Measurements from ENCODE around the gene TBC1D16.

The TBC1D16 gene, protein sequence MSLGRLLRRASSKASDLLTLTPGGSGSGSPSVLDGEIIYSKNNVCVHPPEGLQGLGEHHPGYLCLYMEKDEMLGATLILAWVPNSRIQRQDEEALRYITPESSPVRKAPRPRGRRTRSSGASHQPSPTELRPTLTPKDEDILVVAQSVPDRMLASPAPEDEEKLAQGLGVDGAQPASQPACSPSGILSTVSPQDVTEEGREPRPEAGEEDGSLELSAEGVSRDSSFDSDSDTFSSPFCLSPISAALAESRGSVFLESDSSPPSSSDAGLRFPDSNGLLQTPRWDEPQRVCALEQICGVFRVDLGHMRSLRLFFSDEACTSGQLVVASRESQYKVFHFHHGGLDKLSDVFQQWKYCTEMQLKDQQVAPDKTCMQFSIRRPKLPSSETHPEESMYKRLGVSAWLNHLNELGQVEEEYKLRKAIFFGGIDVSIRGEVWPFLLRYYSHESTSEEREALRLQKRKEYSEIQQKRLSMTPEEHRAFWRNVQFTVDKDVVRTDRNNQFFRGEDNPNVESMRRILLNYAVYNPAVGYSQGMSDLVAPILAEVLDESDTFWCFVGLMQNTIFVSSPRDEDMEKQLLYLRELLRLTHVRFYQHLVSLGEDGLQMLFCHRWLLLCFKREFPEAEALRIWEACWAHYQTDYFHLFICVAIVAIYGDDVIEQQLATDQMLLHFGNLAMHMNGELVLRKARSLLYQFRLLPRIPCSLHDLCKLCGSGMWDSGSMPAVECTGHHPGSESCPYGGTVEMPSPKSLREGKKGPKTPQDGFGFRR

DNA sequence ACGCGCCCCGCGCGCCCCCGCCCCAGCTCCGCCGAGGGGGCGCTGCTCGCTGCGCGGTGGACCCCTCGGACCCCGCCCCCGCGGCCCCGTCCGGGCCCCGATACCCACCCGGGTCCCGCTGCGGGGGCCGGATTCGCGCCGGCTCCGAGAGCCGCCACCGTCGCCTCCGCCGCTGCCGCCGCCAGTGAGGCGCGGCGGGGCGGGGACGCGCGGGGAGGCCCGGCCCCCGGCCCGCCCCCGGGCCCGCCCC lies at the start of gene TBC1D16:
Gene TBC1D16 (minus strand): TSS at position 186 of the 250 bp plus-strand sequence. CDS start 22,325 bp downstream, outside the sequence.
- DNase-seq: no peak

DNA sequence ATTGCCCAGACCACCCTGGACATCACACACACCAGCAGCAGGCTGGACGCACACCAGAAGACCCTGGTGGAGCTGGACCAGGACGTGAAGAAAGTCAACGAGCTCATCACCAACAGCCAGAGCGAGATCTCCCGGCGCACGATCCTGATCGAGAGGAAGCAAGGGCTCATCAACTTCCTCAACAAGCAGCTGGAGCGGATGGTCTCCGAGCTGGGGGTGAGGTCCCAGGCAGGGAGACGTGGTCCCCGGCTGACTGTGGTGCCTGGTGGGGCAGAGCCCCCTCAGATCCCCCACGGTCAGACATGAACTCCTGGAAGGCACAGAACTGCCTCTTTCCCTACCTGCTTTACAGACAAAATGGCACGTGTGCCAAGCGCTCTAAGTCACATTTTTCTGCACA lies 49.1 kb upstream of the TBC1D16 start:
- no peak for DNase-seq

DNA sequence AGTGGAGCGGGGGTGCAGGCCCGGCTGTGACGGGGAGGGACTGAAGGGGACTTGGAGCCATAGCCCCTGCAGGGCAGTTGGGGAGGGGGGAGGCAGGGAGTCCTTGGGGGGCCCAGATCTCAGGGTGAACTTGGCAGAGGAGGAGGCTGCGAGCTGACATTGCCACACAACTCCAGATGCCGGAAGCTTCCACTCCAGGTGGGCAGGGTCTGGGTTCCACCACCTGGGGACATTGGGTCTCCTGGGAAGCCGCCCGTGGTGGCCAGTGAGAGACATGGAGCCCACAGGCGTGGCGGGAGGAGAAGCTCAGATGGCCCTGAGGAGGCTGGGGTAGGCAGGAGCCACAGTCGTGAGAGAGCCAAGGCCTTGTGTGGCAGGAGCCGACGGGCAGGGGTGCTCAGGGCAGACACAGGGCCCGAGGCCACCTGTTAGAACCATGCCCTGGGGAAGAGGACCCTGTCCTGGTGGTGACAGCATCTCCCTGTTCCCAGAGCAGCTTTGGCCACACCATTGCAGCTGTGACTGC lies 47.5 kb upstream of the TBC1D16 start:
- no peak for DNase-seq

DNA sequence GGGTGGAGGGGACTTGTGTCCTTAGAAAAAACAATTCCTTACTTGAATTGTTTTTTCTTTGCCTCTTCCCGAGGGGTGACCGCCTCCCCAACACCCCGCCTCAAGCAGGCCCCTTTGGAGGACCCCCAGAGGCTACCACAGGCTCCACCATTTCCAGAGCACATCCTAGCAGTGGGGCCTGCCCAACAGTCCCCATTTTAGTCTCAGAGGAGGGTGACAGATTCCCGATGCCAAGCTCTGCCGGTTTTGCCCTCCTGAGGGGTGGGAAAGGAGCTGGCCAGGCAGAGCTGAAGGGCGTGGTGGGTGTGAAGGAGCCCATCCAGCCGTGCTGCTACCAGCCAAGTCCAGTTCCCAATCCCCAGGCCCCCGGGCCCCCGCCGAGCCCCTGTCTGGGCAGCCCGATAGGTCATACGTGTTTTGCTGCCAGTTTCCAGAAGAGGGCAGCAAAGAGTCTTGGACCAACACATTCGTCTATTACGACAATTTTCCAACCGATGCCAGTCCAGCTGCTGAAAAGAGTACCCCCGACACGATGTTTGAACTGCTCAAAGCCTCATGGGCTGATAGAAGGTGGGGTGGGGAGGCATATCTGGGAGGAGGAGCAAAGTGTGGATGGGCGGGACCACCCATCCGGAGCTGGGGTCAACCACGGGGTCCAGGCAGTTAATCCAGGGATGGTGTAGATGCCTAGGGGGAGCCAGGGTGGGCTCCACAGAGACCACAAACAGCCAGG lies 46.9 kb upstream of the TBC1D16 start:
- DNase-seq: peak; percentile 84 to 85

DNA sequence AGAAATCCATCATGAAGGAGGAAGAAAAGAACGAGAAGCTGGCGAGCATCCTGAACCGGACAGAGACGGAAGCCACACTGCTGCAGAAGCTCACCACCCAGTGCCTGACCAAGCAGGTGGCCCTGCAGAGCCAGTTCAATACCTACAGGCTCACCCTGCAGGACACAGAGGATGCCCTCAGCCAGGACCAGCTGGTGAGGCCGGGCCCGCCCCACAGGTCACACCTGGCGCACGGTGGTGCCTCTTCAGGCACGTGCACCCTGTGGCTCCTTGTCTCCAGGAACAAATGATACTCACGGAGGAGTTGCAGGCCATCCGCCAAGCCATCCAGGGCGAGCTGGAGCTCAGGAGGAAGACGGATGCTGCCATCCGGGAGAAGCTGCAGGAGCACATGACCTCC lies 45.9 kb upstream of the TBC1D16 start:
- DNase-seq: no peak

DNA sequence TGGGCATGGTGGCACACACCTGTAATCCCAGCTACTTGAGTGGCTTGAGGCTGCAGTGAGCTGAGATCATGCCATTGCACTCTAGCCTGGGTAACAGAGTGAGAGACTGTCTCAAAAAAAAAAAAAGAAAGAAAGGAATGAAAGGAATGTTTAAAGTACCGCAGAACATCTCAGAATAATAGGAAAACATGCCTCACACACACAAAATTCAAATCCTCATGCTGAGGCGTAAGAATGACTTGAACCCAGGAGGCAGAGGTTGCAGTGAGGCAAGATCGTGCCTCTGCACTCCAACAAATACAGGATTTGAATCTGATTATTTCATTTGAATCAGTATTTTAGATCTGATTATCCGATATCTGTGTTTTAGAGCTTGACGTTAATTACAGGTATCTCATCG lies 44.4 kb upstream of the TBC1D16 start:
- no peak for DNase-seq

DNA sequence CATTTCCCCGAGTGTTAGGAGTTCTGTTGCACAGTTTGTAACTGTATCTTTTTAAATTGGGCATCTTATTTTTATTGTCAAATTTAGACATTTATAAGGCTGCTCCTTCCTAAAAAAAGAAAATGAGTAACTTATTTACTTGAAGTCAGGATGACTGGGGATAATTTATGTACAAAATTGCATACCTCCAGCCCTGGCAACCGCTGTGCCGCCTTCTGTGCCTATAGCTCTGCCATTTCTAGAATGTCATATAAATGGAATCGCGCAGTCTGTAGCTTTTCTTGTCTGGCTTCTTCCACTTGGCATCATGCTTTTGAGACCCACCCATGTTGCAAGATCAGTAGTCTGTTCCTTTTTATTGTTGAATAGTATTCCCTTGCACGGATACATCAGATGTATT lies 36.7 kb upstream of the TBC1D16 start:
- no peak for DNase-seq

DNA sequence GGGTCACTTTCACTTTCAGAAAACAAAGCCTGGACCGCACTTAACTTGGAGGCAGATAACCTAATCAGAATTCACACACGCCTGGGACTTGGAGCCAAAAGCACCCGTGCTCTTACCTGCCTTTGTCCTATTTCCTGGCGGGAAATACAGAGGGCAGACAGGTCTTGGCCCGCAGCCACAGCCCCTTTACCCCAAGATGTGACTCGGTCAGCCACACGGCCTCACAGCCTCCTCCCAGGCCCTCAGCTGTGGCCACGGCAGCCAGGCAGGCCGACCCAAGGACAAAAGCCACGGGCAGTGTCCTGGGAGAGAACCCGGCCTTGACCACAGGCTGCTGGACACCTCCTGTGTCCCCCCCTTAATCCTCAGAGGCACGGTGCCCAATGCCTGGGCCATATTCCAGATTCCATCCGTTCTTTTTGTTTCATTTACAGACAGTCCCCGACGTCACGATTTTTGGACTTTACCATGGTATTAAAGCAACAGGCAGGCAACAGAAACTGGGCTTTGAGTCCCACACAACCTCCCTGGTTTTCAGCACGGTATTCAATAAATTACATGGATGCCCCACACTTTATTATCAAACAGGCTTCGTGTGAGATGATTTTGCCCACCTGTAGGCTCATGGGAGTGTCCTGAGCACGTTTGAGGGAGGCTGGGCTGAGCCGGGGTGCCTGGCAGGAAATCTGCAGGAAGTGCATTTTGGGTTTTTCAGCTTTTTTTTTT lies 35.6 kb upstream of the TBC1D16 start:
- peak in 1 of 2 experiments; percentile 26 for DNase-seq

DNA sequence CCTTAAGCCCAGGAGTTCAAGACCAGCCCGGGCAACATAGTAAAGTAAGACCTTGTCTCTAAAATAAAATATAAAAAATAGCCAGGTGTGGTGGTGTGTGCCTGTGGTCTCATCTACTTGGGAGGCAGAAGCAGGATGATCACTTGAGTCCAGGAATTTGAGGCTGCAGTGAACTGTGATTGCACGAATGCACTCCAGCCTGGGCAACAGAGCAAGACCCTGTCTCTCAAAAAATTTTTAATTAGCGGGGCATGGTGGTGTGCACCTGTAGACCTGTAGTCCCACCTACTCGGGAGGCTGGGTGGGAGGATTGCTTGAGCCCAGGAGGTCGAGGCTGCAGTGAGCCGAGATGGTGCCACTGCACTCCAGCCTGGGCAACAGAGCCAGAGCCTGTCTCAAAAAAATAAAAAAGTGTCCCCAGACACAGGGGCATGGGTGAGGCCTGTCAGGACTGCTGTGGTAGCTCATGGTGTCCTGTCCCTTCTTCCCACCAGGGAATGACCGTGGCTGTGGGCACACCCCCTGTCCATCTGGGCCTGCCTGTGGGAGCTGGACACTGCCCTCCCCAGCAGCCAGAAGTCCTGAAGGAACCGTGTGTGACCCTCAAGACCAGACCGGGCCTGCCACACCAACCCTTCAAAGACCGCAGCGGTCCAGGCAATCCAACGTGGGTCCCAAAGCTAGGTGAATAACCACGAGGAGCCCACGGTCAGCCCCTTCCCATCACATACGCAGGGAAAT lies 34.9 kb upstream of the TBC1D16 start:
- DNase-seq: no peak

DNA sequence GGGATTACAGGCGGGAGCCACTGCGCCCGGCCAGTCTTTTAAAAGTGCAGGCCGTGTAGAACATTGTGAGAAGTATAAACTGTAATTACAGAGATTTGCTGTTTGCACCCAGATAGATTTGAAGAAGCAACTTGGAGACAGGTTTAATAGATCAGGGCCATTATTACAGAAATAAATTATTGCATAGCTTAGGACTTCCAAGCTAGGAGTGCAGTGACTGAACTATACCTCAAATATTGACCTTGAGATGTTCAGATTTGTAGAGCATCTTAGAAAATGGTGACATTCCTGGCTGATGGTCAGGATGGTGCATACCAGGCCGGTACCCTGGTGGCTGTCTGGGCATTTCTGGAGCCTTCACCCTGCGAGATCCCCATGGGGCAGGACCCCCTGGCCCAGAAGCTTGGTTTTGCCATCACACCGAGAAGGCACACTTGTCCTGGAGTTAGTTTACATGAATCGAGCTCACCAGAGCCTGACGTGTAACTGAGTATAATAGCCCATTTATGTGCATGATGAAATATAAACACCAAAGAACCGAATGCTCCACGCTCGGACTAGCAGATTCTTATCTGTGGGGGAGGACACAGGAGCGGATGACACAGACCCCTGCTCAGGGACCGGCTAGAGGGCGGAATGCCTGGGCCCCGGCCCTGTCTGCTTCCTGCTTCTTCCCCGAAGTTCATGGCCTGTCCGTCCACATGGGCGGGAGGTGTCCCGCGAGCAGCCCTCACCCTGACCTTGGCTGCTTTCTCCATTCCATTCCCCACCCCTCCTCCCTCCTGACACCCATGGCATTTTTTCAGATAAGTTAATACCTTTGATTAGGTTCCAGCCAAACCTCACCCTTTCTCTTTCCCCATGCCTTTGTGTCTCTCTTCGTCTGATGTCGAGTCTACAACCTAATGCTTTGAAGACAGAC lies 32.9 kb upstream of the TBC1D16 start:
- DNase-seq: no peak

DNA sequence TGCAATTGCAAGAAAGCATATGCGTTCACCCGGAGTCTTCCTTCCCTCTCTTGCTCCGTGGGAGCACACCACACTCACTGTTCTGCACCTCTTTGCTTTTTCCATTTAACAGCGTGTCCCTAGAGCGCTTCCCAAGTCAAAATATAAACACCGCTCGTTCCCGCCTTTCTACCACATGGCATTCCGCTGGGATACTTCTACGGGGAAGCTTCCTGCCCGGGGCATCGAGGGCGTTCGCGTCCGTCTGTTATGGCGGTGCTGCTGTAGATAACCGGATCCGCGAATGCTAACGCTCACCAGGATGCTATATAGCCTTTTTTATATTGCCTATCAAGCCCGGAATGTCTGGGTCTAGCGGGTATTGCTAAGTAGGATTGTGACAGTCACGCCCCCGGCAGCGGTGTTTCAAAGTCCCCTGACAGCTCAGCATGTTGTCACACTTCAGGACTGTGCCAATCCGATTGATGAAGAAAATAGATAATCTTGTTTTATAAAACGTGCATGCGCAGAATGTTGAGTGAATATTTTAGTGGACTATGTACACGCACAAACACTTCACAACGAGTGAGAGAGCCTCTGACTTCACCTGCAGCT lies 31.8 kb upstream of the TBC1D16 start:
- no peak for DNase-seq

DNA sequence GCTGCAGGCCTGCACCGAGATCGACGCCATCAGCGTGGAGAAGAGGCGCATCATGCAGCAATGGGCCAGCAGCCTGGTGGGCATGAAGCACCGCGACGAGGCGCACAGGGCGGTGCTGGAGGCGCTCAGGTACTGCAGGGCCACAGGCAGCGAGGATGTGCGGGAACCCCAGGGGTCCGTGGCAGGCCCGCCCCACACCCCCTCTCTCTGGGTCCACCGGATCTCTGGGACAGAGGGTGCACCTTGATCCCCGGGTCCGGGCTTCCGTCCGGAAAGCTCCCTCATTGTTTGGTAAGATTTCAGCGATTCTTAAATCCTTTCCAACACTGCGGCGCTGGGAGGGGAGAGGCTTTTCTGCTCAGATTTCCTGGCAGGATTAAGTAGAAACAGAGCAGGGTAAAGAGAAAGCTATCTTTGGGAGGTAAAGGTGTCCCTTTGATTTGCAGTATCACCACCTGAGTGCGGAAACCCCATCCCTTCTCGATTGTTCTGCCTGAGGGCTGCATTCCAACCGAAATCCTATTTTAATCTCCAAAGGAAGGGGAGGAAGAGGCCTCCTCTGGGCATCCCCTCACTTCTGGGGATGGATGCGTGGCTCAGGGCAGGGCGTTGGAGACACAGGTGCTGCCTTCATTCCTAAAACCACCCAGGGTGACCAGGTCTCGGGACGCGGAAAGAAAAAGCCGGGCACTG lies 30.0 kb upstream of the TBC1D16 start:
- DNase-seq: no peak

DNA sequence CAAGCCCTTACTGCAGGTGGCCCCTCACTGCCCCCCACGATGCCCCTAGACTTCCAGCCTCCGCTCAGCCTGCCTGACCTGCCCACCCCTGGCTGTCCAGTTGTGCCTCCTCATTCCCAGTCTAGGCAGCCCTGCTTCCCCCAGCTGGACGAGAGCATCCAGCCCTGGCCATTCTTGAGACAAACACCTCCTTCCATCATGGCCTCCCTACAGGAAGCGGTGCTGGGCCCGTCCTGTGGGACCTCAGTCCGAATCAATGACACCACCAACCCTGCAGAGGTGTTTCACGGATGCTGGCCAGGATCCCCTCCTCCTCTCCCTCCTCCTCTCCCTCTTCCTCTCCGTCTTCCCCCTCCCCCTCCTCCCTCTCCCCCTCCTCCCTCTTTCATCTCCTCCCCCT lies 29.0 kb upstream of the TBC1D16 start:
- DNase-seq: no peak

DNA sequence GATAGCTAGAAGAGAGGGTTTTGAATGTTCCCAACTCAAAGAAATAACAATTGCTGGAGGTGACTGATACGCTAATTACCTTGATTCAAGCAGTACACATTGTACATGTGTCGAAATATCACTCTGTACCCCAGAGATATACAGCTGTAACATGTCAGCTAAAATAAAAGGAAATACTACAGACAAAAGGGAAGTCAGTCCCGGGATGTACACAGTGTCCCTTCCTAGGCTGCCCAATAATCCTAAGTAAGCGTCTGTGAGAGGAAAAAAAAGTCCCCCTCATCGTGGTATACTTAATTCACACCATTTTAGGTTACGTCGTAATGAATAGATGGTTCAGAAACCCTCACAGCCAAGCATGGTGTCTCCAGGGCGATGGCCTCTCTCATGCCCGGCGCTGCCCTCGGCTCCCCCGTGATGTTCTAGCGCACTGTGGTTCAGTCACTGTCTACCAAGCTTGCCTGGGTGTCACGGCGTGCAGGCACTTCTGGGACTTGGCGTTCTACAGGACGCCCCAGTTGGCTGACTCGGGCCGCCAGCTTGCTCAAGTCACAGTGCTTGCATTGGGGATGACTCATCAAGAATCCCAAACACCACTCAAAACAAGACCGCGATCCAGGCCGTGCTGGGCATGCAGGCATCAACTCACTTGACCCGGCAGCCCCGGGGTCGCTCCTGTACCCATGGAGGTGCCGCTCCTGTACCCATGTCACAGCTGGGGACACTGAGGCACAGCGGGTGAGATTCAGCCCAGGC lies 28.3 kb upstream of the TBC1D16 start:
- DNase-seq: no peak

DNA sequence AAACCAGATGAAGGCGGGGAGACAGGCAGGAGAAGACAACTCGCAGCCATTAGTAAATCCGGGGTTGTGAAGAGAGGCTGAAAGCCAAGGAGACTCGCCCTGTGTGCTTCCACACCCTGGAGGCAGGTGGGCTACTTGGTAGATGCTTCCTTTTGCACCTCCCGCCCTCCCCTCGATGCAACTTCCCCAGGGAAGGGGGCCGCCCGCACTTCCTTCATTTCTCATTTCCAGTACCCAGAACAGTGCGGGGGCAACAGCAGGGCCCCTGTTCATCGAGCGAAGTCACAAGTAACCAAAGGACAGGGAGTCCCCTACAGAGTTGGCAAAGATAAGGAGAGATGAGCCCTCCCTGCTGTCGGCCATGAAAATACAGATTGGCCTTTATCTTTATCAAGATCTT lies 25.7 kb upstream of the TBC1D16 start:
- no peak for DNase-seq

DNA sequence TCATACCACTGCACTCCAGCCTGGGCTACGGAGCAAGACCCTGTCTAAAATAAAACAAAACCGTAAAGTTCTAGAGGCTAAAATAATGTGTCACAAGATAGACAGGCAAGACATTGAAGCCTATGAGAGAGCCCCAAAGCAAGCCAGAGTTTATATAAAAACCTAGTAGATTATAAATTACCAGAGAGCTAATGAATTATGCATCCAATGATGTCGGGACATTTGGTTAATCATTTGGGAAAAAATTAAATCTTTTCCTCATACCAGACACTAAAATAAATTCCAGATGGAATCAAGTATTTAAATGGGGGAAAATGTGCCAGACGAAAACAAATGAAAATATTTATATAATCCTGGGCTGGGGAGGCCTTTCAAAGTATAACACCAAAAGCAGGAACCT lies 25.0 kb upstream of the TBC1D16 start:
- DNase-seq: no peak

DNA sequence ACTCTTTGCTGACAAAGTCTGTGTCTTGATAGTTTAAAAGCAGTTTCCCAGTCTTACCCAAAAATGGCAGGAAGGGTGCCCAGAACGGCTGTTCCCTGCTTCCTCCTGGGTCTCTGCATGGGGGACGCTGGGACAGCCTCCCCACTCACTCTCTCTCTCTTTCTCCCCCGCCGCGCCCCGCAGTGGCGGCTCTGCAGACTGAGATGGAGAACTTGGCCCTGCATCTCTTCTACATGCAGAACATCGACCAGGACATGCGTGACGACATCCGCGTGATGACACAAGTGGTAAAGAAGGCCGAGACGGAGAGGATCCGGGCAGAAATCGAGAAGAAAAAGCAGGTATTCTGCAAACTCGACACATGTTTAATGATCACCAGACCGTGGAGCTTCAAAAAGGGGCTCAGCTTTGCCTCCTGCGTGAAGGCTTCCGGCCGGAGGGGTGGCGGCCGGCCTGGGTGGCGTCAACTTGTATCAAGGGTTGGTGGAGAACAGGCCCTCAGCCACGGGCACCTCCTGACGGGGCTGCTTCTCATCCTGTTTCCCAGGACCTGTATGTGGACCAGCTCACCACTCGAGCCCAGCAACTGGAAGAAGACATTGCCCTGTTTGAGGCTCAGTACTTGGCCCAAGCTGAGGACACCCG lies 22.8 kb upstream of the TBC1D16 start:
- no peak for DNase-seq

DNA sequence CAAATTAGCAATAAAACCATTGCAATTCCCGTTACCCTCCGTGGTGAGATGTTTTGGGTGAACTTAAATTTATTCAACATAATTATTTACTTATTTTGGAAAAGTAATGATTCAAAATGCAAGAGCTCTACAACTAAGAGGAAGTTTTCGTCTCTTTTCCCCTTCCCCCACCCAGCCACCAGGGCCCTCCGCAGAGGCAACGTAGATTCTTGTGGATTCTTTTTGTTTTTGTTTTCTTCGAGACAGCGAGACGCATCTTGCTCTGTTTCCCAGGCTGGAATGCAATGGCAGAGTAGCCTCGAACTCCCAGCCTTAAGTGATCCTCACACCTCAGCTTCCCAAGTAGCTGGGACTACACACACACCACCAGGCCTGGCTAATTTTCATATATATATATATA lies 19.9 kb upstream of the TBC1D16 start:
- no peak for DNase-seq

DNA sequence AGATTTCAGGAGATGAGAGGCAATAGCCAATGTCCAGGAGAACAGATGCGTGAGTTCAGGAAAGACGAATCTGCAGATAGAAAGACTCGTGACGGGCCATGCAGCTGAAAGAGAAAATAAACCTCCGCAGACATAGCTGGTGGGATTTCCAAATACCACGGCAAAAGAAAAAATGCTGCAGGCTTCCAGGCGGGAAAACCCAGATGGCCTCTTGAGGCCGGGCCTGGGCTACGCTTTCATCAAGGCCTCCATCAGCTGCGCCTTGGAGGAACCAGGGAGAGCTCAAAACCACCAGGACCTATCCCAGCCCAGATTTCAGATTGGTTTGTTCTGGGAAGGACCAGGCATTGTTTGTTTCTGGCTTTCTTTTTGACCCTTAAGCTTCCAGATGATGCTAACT lies 17.4 kb upstream of the TBC1D16 start:
- DNase-seq: no peak
